HG02938 (cell line): ENCODE data around the gene DCP2.
"Not testable (repeated sequence)": the region's sequence is repeated elsewhere in the genome, so short reads cannot be mapped to it uniquely, and the experiment has no call there.

Experiments used
- ATAC-seq: cut with Tn5 transposase; IDR thresholded peaks from one replicate; pipeline ENCODE4 v1.9.1; 2021; ENCODE audit warnings: mild to moderate bottlenecking, moderate library complexity; ENCODE audit not compliant: unreplicated experiment

Gene DCP2

DNA sequence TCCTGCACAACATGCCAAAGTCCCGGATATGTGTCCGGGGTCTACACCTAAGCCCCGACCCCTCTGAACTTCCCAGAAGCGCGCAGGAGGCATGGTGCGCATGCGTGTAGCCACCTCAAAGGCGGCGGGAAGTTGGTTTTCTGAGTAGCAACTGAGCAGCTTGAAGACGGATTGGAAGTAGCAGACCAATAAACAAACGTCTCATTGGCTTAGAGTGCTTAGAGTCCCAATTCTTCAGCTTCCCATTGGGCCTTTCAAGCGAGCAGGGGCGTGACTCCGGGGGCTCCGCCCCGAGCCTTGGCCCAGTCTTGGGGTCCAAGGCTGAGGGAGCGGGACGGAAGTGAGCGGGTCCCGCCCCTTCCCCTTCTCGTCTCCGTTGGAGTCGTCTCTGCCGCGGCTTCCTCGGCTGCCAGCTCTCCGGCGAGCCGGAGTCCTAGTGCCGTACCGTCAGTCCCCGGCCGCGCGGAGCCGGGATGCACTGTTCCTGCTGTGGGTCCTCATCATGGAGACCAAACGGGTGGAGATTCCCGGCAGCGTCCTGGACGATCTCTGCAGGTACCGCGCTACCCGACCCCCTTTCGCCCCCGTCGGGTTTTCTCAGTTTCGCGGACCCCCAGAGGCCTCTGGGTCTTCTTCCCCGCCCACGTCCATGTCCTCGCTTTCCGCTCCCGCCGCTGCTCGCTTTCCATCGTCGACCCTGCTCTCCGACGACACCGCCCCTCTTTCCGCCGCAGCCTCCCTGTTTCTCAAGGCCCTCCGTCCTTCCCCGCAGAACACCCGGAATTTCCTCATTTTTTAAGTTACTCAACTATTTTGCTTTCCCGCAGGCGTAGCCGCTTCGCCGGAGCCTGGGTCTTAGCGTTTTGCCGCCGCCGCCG lies at the start of gene DCP2:
Gene DCP2 (plus strand): TSS at position 367 of the 878 bp plus-strand sequence. CDS start 136 bp downstream, at position 503.
- peak; percentile 97 for ATAC-seq

DNA sequence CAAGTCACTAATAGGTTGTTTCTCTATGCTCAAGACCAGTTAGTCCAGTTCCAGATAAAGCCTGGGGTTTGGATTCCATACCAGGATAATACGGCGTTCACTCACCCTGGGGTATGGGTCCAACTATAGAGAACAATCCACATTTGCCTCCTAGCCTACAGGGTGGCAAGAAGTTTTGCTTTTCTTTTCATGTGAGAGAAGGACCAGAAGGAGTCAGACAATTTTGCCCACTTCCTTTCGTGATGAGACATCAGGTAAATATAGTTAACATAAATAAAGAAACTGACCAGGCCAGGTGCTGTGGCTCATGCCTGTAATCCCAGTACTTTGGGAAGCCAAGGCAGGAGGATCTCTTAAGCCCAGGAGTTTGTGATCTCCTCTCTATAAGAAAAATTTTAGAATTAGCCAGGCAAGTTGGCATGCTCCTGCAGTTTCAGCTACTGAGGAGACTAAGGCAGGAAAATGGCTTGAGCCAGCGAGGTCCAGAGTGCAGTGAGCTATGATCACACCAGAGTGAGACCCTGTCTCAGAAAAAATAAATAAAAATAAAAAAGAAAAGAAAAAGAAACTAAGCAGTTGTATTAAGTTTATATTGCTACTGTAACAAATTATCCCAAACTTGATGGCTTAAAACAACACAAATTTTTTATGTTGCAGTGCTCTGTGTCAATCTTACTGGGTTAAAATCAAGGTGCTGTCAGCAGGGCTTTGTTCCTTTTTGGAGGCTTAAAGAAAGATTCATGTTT lies 47.1 kb upstream of the DCP2 start:
- ATAC-seq = peak; percentile 62

DNA sequence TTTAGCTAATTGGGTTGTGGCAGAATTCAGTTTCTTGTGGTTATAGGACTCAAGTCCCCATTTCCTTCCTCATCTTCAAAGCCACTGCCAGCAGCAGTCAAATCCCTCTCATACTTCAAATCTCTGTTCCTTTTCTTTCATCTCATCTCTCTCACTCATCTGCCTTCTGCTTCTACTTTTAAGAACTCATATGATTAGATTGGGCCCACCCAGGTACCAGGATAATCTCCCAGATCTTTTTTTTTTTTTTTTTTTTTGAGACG lies 46.6 kb upstream of the DCP2 start:
- peak; percentile 60 for ATAC-seq

DNA sequence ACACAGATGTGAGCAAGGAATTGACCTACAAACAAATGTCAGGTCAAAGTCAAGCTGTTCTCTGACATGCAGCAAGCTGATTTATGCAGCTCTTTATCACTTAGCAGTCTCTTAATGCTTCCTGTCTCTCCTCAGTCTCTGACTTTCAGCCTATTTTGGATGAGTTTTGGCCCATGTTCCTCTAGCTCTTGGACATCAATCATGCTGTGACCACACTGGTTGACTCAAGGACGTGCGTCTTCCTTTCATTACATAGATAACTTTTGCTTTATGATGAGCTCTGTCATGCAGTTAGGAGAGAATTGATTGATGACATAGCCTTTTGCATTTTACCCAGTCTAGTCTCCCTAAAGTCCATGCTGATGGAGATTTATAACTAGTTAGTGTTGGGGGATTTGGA lies 45.1 kb upstream of the DCP2 start:
- no peak for ATAC-seq

DNA sequence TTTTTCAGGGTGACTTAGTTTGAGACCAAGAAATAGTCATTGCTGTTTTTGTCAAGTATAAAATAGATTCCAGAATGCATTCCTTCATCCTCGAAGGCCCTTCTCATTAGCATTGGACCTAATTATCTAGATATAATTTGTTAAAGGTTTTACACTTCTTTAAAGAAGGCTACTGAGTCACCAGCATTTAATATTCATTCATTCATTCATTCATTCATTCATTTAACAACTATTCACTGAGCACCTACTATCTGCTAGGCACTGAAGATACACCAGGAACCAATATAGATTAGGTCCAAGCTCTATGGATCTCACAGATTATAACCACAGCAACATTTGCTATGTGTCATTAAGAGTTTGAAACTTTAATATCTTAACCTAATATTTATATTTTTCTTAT lies 43.5 kb upstream of the DCP2 start:
- no peak for ATAC-seq

DNA sequence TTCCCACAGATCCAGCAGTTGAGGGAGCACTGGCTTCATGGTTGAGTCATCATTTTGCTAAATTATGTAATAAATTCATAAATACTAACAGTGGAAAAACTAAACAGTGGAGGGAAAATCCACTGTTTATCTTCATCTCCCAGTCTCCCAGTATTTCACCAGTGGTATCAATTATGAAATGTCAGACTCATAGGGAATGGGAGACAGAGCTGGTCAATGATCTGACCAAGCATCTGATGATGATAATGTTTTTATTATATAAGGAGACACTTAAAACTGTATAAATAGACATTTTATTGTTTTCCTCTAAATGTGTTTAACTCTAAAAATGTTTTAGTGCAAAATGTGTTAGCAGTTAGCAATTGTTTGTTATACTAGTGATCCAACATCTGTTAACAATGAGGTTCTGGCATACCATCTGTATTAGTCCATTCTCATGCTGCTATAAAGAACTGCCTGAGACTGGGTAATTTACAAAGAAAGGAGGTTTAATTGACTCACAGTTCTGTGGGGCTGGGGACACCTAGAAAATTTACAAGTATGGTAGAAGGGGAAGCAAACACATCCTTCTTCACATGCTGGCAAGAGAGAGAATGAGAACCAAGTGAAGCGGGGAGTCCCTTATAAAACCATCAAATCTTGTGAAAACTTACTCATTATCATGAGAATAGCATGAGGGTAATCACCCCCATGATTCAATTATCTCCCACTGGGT lies 42.8 kb upstream of the DCP2 start:
- no peak for ATAC-seq

DNA sequence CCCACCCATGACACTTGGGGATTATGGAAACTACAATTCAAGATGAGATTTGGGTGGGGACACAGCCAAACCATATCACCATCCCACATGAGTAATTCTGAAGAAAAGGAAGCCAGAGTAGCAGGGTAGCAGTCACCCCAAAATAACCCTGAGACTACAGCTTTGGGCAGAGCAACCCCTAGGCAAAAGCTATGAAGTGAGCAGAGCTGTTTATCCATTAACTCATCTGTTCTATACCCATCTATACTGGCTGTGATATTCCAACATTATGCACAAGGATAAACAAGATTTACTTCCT lies 42.3 kb upstream of the DCP2 start:
- no peak for ATAC-seq

DNA sequence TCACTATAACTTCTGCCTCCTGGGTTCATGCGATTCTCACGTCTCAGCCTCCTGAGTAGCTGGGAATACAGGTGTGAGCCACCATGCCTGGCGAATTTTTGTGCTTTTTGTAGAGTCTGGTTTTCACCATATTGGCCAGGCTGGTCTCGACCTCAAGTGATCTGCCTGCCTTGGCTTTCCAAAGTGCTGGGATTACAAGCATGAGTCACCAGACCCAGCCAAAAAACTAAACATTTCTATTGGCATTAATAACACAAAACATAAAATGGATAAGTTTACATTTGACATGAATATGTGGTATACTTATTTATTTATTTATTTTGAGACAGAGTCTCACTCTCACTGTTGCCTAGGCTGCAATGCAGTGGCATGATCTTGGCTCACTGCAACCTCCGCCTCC lies 40.9 kb upstream of the DCP2 start:
- no peak for ATAC-seq

DNA sequence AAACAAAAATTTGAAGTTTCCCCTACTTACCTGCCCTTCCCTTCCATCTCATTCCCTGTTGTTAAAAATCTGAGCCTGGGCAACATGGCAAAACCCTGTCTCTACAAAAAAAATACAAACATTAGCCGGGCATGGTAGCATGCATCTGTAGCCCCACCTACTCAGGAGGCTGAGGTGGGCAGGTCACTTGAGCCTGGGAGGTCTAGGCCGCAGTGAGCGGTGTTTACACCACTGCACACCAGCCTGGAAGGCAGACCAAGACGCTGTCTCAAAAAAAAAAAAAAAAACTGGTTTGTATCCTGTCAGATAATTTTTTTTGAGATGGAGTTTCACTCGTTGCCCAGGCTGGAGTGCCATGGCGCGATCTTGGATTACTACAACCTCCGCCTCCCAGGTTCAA lies 38.3 kb upstream of the DCP2 start:
- no peak for ATAC-seq

DNA sequence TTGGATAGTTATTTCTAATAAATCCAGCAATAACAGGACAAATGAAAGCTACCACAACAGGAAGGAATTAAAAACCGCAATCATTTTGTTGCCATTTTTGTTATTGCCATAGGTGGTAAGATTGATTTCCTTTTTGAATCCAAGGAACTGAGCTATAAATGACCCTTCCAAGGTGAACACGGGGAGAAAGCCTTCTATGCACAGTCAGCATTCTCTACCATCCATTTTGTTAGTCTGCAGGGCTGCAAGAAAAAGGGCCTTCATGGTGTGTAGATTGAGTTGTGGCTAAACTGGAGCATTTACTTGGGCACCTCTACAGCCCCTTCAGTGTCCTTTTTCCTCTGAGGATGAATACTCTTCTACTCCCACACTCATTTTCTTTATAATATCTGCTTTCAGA lies 35.9 kb upstream of the DCP2 start:
- no peak for ATAC-seq

DNA sequence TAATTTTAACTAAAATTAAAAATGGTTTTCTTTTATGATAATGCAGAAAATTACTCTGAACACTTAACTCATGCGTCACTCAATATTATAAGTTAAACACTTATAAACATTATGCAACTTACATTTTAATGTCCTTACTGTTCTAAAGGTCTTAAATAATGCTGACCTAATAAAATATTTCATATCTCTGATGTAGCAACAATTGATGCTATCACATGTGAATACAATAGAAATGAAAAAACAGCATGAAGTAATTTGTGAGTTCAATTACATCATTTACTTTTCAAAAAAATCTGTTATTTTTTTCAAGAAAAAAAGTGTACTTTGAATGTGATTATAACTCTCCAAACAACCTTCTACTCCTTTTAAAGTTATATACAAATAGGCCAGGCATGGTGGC lies 28.1 kb upstream of the DCP2 start:
- no peak for ATAC-seq

DNA sequence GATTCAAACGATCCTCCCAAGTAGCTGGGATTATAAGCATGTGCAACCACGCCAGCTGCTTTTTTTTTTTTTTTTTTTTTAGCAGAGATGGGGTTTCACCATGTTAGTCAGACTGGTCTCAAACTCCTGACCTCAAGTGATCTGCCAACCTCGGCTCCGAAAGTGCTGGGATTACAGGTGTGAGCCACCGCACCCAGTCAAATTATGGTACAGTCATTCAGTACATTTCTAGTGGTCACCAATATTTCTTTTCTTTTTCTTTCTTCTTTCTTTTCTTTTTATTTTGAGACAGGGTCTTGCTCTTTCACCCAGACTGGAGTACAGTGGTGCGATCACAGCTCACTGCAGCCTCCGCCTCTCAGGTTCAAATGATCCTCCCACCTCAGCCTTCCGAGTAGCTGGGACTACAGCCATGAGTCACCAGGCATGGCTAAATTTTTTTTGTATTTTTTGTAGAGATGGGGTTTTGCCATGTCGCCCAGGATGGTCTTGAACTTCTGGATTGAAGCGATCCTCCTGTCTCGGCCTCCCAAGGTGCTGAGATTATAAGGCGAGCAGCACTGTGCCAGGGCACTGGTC lies 25.4 kb upstream of the DCP2 start:
- peak; percentile 91 for ATAC-seq

DNA sequence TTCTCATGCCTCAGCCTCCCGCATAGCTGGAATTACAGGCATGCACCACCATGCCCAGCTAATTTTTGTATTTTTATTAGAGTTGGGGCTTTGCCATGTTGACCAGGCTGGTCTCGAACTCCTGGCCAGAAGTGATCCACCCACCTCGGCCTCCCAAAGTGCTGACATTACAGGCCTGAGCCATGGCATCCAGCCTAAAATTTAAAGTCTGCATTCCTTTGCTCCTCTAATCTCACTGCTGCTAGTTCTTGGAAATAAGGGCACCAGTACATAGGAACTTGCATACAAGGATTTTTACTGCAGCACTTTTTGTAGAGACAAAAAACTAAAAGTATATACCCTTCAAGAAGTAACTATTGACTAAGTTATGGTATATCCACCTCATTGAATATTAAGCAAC lies 20.0 kb upstream of the DCP2 start:
- no peak for ATAC-seq

DNA sequence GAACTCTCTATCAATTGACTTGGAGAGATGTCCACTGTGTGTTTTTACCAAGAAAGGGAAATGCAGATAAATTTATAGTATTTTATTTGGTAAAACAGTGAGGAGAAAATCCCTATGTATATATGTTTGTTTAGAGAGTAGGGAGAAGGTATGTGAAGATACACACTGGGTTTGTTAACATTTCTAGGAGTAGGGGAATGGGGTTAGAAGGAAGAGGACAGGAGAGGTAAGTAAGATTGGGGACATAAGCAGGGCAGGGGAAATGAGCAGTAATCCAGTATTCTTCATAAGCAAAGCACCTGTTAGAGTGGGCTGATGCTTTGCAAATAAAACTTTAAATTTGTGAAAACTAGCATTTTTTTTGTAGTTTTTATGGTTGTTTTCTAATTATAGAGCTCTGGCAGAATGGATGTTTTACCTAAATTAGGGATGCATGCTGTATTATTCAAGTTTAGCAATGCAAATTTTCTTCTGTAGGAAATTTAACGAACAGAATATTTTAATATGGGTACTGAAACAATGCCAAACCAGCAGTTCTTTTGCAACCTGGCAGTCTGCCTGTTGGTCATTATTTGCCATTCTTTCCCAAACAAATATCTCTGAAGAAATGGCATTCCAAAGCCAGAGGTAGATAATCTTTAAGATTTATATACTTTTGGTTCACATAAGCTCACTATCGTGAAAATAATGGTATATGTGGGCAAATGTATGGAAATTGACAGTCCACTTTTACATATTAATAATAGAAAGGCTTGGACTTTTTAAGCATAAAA lies 19.4 kb upstream of the DCP2 start:
- no peak for ATAC-seq

DNA sequence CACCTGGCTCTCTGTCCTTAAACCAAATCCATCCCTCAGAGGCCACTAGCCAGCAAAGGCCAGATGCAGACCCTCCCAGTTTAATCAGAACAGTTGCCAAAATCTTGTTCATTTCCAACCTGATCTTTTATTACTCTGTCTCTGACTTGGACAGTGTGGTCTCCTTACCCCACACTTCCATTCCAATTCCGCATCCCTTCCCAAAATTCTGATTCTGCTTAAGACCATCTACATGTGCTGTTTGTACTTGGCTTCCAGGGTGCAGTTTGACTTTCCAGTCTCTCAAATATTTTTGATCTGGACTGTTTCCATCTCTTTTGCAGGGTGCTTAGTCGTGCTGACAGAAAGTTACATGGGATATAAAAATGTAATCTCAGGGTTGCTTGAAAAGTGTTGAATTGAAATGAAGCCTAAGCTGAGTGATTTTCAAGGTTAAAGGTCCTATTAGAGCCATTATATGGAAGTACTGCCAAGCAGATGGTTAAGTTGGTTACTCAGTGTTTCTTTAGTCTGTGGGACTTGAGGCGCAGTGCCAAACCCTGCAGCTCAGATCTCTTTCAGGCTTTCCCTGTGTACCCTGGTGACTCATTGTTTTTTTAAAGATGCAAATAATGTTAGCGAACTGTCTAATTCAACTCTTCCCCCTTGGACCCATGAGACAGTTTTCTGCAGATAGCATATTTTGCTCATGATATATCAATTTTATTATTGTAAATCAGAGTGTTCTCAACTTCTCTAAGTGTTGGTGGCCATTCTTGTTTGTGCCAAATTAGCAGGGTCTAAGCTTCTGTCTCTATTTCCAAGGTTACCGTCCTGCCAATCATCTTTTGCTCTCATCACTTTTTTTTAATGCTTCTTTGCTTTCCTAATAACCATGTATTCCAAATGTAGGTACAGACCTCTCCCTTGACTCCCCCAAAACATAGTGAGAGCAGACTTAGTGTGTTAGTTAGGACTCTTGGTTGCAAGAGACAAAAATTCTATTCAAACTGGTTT lies 18.2 kb upstream of the DCP2 start:
- peak; percentile 92 for ATAC-seq

DNA sequence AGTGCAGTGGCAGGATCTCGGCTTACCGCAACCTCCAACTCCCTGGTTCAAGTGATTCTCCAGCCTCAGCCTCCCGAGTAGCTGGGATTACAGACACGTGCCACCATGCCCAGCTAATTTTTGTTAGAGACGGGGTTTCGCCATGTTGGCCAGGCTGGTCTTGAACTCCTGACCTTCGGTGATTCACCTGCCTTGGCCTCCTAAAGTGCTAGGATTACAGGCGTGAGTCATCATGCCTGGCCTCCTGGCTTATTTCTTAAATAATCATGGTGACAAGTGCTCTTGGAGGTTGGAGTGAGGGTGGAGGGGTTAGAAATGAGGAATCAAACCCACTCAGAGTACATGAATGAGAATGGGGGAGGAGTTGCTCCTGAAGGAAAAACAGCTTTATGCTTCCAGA lies 16.7 kb upstream of the DCP2 start:
- not testable (repeated sequence) for ATAC-seq

DNA sequence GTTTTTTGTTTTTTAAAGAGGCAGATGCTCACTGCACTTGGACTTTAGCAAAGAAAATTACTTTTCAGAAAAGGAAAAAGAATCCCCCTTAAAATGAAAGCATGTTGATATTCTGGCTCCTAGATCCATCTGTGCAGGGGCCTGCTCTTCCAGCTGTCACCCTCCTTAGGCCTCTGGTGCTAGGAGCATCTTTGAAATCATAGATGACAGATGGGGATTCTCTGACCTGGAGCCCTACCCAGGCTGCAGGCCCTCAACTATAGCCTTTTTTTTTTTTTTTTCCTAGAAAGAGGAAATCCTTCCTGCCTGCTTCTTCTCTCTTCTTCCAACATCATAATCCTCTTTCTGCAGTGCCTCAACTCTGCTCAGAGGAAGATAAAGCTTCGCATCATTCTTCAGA lies 16.3 kb upstream of the DCP2 start:
- ATAC-seq = no peak

DNA sequence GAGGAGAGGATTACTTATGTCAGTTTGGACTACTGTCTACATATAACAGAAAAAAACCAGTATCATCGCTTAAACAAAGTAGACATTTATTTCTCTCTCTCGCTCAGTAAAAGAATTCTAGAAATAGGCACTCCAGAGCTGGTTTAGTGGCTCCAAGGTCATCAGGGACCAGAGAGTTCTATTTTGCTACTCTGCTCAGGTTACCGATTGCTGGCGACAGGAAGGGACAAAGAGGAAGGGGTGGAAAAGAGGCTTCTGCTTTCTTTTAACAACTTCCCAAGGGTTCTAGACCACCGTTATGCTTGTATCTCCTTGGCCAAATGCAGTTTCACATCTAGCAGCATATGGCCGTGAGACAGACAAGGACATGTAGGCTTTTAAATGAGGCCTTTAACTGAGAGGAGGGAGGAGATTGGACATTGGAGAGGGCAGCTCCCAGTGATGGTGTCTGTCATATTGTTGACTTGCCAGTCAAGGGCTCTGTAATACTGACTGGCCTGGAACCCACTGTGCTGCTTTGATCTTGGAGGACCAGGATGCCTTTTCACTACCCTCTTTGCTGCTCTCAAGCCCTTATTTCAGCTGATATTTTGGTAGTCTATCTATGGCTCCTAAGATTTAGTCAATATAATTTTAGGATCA lies 15.6 kb upstream of the DCP2 start:
- ATAC-seq = no peak

DNA sequence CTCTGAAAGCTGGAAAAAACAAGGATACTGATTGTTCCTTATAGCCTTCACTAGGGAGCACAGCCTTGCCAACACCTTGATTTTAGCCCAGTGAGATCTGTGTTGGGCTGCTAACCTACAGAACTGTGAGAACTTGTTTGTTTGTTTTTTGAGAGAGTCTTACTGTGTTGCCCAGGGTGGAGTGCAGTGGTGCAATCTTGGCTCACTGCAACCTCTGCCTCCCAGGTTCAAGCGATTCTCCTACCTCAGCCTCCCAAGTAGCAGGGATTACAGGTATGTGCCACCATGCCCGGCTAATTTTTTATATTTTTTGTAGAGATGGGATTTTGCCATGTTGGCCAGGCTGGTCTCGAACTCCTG lies 13.2 kb upstream of the DCP2 start:
- ATAC-seq = not testable (repeated sequence)
